ENCODE measurements around the gene NEDD4L.

GRCh38 chr18:58222432-58223125, 178.6 kb downstream of the NEDD4L start:
- no peak for TF ChIP-seq PATZ1 (CRISPR knock-in tag; IDR thresholded peaks at IDR 0.05; ENCODE audit: borderline replicate concordance)
- no peak for TF ChIP-seq CREB5 (CRISPR knock-in tag; IDR thresholded peaks at IDR 0.05; ENCODE audit: low read depth)
